ENCODE data around the gene OR52I1.

- TF ChIP-seq CTCF (IDR thresholded peaks at IDR 0.05) (no peak), ZFX (IDR thresholded peaks at IDR 0.05; ENCODE audit: borderline replicate concordance) (no peak)
Observed at GRCh38 chr11:4578624-4579023, 15.2 kb upstream of the OR52I1 start.
